Gastrocnemius medialis (tissue), 4 donors: Measurements from ENCODE around the gene GNB1L. TPM values are rescaled to one million over a fixed set of nuclear protein-coding genes. Genes with fewer than 3 reads are reported as not detected.

Experiments used
- ATAC-seq, 2 donors: fragments of 150-250 bp; one replicate each; pipeline ENCODE4 v1.9.1; 2016
- DNase-seq, 2 donors: peaks; one replicate each; pipeline ENCODE4 v3.0.0-alpha.2; 2019
- H3K27ac ChIP-seq, 4 donors: fragments of 200-600 bp; sonication (generic); 1 replicate in 1 of 4; 2 replicates in 3 of 4; pipeline ENCODE4 v1.5.1; 2016 to 2018; ENCODE audit warnings: mild to moderate bottlenecking in 2 of 4, moderate library complexity in 1 of 4
- H3K27me3 ChIP-seq, 3 donors: fragments of 200-600 bp; sonication (generic) in 2 of 3; 1 replicate in 1 of 3; 2 replicates in 2 of 3; pipeline versions ENCODE4 v1.5.1 to v1.6.0; 2016 to 2019; ENCODE audit warnings: mild to moderate bottlenecking in 1 of 3, moderate library complexity in 1 of 3
- H3K36me3 ChIP-seq, 2 donors: fragments of 200-600 bp; sonication (generic) in 1 of 2; one replicate each; pipeline ENCODE4 v1.5.1; 2017 to 2018
- H3K4me1 ChIP-seq, 2 donors: fragments of 200-600 bp; sonication (generic) in 1 of 2; one replicate each; pipeline ENCODE4 v1.5.1; 2016 to 2017; ENCODE audit warnings: mild to moderate bottlenecking in 2 of 2
- H3K4me3 ChIP-seq, 4 donors: fragments of 200-600 bp; sonication (generic) in 3 of 4; 1 replicate in 1 of 4; 2 replicates in 3 of 4; pipeline ENCODE4 v1.5.1; 2016 to 2019; ENCODE audit warnings: mild to moderate bottlenecking in 2 of 4
- H3K9me3 ChIP-seq, 3 donors: fragments of 200-600 bp; sonication (generic) in 2 of 3; 1 replicate in 1 of 3; 2 replicates in 2 of 3; pipeline ENCODE4 v1.5.1; 2016 to 2019
- POLR2A ChIP-seq, 2 donors: fragments of 450-650 bp; IDR thresholded peaks; one replicate each; pipeline ENCODE4 v1.6.1; 2017; ENCODE audit warnings: antibody characterized with exemption in 2 of 2, mild to moderate bottlenecking in 2 of 2, moderate library complexity in 2 of 2
- in situ Hi-C, 4 donors: fragments of 200-750 bp; cut with MboI; loops; one replicate each; pipeline versions ENCODE4 v1.15.0 to v1.8.0; 2017; ENCODE audit warnings: low sequenced_read_pairs in 4 of 4
- intact Hi-C: fragments of 100-400 bp; cut with DNase I; formaldehyde crosslinking; loops from one replicate; pipeline ENCODE4 v1.15.1; 2023; ENCODE audit warnings: low total_unique reads
- total RNA-seq, 4 donors: library from RNA; depleted of rRNA; stranded (reverse); fragments of >200 nt; gene quantifications; one replicate each; pipeline versions ENCODE4 v1.1.0 to v1.2.3, GENCODE V29; 2016
- TF ChIP-seq, protein P1 (sequence below), 5 experiments: fragments of 450-650 bp in 3 of 5; fragments of 200-600 bp in 2 of 5; sonication (generic) in 2 of 5; IDR thresholded peaks in 4 of 5; conservative IDR thresholded peaks in 1 of 5; 1 replicate in 4 of 5; 2 replicates in 1 of 5; pipeline ENCODE4 v1.5.1; 2016 to 2019; ENCODE audit warnings: antibody characterized with exemption in 5 of 5, mild to moderate bottlenecking in 3 of 5, moderate library complexity in 3 of 5

GNB1L gene
- total RNA-seq, 4 donors from 2014 or later, result 4.4 to 9.6 (median 6.7) TPM

- Histone ChIP-seq H3K27ac (no peak overlapping the region), H3K4me3 (no peak overlapping the region), H3K9me3 (no peaks in the 10 kb centered on the region), H3K36me3 (no peaks in the 10 kb centered on the region), H3K4me1 (no peaks in the 10 kb centered on the region), H3K27me3 (no peaks in the 10 kb centered on the region)
- in situ Hi-C loops, result no loop called here
- intact Hi-C loops, result no loop called here
- TF ChIP-seq, protein P1, sequence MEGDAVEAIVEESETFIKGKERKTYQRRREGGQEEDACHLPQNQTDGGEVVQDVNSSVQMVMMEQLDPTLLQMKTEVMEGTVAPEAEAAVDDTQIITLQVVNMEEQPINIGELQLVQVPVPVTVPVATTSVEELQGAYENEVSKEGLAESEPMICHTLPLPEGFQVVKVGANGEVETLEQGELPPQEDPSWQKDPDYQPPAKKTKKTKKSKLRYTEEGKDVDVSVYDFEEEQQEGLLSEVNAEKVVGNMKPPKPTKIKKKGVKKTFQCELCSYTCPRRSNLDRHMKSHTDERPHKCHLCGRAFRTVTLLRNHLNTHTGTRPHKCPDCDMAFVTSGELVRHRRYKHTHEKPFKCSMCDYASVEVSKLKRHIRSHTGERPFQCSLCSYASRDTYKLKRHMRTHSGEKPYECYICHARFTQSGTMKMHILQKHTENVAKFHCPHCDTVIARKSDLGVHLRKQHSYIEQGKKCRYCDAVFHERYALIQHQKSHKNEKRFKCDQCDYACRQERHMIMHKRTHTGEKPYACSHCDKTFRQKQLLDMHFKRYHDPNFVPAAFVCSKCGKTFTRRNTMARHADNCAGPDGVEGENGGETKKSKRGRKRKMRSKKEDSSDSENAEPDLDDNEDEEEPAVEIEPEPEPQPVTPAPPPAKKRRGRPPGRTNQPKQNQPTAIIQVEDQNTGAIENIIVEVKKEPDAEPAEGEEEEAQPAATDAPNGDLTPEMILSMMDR (IDR thresholded peaks at IDR 0.05 in 4 of 5, conservative IDR thresholded peaks at IDR 0.05 in 1 of 5), result no peak
- no peak for TF ChIP-seq POLR2A (IDR thresholded peaks at IDR 0.05)
- DNase-seq, result no peak
- ATAC-seq, result no peak
Measured at GRCh38 chr22:19868333-19868732, 13.7 kb upstream of the GNB1L start.

GRCh38 chr22:19867617-19868016 is 12.9 kb upstream of the GNB1L start:
- in situ Hi-C loops, result no loop called here
- intact Hi-C loops, result no loop called here

DNA sequence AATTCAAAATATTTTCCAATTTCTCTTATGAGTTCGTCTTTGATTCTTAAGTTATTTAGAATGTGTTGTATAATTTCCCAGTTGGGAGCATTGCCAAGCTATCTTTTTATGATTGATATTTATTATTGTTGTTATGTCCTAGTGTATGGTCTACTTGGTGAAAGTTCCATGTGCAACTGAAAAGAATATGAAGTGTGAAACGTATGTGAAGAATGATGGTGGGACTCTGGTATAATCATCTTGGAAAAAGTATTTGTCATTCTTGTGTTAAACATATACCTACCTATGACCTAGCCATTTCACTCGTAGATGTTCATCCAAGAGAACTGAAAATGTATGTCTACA is 12.0 kb upstream of the GNB1L start:
- no peak for ATAC-seq
- H3K4me3 ChIP-seq, result no peak overlapping the region
- no peaks in the 10 kb centered on the region for H3K9me3 ChIP-seq
- no peaks in the 10 kb centered on the region for H3K36me3 ChIP-seq
- H3K4me1 ChIP-seq, result no peaks in the 10 kb centered on the region
- no peak for DNase-seq
- intact Hi-C loops (no loop called here), in situ Hi-C loops (no loop called here)
- TF ChIP-seq, protein P1 (IDR thresholded peaks at IDR 0.05 in 4 of 5, conservative IDR thresholded peaks at IDR 0.05 in 1 of 5), result no peak
- no peak for TF ChIP-seq POLR2A (IDR thresholded peaks at IDR 0.05)
- H3K27ac ChIP-seq, result no peak overlapping the region
- no peaks in the 10 kb centered on the region for H3K27me3 ChIP-seq

More at GRCh38 chr22:19867617-19868016, 12.9 kb upstream of the GNB1L start:
- no peak for DNase-seq
- H3K4me1 ChIP-seq, result no peaks in the 10 kb centered on the region
- no peaks in the 10 kb centered on the region for H3K9me3 ChIP-seq
- TF ChIP-seq, protein P1 (IDR thresholded peaks at IDR 0.05 in 4 of 5, conservative IDR thresholded peaks at IDR 0.05 in 1 of 5), result no peak
- no peak for TF ChIP-seq POLR2A (IDR thresholded peaks at IDR 0.05)
- no peak overlapping the region for H3K4me3 ChIP-seq
- no peaks in the 10 kb centered on the region for H3K27me3 ChIP-seq
- no peak overlapping the region for H3K27ac ChIP-seq
- no peaks in the 10 kb centered on the region for H3K36me3 ChIP-seq
- ATAC-seq, result no peak

GRCh38 chr22:19865141-19865829 is 10.6 kb upstream of the GNB1L start:
- in situ Hi-C loops (no loop called here), intact Hi-C loops (no loop called here)
- Histone ChIP-seq H3K9me3 (no peaks in the 10 kb centered on the region), H3K36me3 (no peaks in the 10 kb centered on the region), H3K27ac (no peak overlapping the region), H3K4me3 (no peak overlapping the region), H3K4me1 (no peaks in the 10 kb centered on the region), H3K27me3 (no peaks in the 10 kb centered on the region)
- DNase-seq (no peak), ATAC-seq (no peak)
- TF ChIP-seq POLR2A (IDR thresholded peaks at IDR 0.05), result no peak
- TF ChIP-seq, protein P1 (IDR thresholded peaks at IDR 0.05 in 4 of 5, conservative IDR thresholded peaks at IDR 0.05 in 1 of 5), result no peak
